GM18907 (cell line): ENCODE results near the gene LHX2.
"Not testable (repeated sequence)": the region's sequence is repeated elsewhere in the genome, so short reads cannot be mapped to it uniquely, and the experiment has no call there.

Experiments
- ATAC-seq: cut with Tn5 transposase; IDR thresholded peaks from one replicate; pipeline ENCODE4 v1.9.1; 2021; ENCODE audit warnings: mild to moderate bottlenecking, moderate library complexity; ENCODE audit not compliant: unreplicated experiment

The LHX2 gene

GRCh38 chr9:124011460-124012301, at the start of gene LHX2:
LHX2 (plus strand) TSS chr9:124011768; CDS start chr9:124012349, 581 bp downstream.
- ATAC-seq: no peak

- no peak for ATAC-seq
These were observed 46.8 kb upstream of the LHX2 start for GRCh38 chr9:123964761-123965160.

DNA sequence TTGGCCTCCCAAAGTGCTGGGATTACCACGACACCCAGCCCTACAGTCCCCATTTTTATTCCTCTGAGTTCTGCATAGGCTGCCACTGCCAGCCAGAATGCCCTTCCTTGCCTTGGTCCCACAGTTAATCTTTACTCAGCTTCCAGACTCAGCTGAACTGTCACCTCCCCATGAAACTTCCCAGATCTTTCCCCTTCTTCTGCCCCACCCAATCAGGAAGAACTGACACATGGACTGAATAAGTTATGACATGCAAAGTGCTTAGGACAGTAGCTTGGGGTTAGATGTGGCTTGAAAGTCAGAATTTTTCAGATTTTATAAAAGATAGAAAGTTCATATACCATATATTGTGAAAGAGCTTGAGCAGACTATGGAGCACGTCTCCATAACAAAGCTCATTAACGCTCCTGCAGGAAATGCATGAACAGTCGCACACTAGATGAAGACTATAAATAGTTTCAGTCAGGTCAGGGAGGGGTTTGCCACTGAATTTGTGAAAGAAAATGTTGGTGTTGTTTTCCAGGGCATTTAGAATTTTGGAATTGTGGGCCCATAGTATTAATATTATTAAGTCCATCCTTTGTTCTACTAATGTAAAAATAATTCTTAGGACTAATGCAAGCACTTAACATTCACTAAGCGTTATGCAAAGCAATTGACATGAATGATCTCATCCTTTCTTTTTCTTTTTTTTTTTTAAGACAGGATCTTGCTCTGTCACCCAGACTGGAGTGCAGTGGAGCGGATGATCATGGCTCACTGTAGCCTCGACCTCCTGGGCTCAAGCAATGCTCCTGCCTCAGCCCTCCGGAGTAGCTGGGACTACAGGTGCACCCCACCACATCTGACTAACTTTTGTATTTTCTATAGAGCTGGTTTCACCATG, 45.5 kb upstream of the LHX2 start:
- ATAC-seq: no peak

GRCh38 chr9:123967323-123967722, 44.2 kb upstream of the LHX2 start:
- ATAC-seq: no peak

DNA sequence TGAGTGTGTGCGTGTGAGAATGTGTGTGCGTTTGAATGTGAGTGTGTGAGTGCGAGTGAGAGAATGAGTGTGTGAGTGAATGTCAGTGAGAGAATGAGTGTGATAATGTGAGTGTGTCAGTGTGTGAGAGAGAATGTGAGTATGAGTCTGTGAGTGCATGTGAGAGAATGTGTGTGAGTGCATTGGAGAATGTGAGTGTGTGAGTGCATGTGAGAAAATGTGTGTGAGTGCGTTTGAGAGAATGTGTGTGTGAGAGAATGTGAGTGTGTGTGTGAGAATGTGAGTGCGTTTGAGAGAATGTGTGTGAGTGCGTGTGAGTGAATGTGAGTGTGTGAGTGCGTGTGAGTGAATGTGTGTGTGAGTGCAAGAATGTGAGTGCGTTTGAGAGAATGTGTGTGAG, 39.0 kb upstream of the LHX2 start:
- no peak for ATAC-seq

DNA sequence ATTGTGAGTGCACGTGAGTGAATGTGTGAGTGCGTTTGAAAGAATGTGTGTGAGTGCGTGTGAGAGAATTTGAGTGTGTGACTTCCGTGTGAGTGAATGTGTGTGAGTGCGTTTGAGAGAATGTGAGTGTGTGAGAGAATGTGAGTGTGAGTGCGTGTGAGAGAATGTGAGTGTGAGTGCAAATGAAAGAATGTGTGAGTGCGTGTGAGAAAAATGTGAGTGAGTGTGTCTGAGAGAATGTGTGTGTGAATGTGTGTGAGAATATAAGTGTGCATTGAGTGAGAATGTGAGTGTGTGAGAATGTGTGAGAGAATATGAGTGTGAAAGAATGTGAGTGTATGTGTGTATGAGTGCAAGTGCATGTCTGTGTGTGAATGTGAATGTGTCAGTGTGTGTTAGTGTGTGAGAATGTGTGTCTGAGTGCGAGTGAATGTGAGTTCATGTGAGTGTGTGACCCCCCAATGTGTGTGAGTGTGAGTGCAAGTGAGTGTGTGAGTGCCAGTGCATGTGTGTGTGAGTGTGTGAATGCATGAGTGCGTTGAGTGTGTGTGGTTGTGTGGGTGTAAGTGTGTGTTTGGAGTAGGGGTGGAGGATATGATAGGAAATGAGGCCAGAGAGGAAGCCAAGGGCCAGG, 37.9 kb upstream of the LHX2 start:
- no peak for ATAC-seq

DNA sequence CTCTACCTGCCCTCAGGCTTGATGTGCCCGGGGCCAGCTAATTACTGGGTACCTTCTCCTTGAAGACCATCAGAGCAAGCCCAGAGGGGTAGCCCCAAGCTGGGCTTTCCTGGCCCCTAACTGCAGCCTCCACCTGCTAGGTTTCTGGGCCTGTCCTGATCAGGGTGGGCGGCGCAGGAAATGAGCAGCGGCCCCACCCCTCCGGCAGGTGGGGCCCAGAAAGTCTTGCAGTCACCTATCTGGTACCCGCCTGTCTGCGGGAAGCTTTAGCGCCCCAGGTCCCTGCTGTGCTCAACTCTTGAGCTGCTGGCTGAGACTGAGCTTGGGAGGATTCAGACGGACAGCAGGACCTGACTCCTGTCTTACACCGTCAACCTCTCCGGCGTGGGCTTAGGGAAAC, 37.1 kb upstream of the LHX2 start:
- ATAC-seq: no peak

DNA sequence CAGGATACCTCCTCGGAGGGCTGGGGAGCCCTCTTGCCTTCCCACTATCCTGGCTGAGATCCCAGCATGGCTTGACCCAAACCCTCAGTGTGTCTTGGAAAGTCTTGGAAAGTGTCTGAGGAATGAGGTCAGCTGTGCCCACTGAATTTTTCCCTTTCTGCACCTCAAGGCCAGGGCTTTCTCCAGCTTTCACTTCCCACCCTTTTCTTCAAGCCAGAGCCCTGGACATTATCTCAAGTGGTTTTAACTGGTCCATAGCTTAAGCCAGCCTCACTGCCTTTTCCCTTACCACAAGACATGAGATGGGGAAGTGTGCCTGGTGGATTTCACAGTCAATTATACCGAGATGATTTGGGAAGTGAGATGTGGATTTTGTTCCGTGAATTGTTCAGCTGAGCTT, 35.7 kb upstream of the LHX2 start:
- ATAC-seq: no peak

DNA sequence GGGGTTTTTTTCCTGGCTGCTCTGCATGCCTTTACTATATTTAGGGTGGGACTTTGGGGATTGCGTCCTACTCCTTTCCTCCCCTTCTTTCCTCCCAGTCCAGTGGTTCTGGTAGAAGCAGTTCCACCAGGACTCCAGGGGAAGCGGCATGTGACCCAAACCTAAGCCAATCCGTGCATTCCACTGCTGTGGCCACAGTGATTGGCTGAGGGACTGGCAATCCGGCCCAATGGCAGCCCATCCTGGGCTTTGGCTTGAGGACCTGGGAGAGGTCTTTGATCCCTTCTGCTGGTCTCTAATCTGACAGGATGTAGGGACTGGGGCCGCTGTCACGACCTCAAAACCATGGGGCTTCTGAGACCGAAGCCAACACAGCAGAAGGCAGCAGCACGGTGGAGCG, 35.0 kb upstream of the LHX2 start:
- not testable (repeated sequence) for ATAC-seq

- no peak for ATAC-seq
These were observed 32.6 kb upstream of the LHX2 start for GRCh38 chr9:123978981-123979380.

DNA sequence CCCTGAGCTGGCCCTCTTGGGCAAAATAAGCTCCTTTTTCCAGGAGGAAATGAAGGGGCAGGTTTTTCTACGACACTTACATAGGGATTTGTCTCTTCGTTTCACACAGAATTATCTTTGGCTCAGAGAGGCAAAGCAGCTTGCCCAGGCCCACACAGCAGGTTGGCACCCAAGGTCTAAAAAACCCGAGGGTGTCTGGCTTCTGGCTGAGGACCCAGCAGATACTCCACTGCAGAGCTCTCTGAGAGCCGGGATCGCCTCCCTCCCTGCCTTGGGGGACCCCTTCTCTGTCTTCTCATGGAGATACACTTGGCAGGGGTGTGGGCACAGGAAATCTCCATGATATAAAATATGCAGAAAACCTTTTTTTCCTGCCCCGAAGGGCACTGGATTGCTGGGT, 29.0 kb upstream of the LHX2 start:
- no peak for ATAC-seq

- no peak for ATAC-seq
These were observed 28.5 kb upstream of the LHX2 start for GRCh38 chr9:123983047-123983446.

- ATAC-seq: no peak
These were observed 26.8 kb upstream of the LHX2 start for GRCh38 chr9:123984802-123985201.

GRCh38 chr9:123985869-123986268, 25.7 kb upstream of the LHX2 start:
- ATAC-seq: no peak

DNA sequence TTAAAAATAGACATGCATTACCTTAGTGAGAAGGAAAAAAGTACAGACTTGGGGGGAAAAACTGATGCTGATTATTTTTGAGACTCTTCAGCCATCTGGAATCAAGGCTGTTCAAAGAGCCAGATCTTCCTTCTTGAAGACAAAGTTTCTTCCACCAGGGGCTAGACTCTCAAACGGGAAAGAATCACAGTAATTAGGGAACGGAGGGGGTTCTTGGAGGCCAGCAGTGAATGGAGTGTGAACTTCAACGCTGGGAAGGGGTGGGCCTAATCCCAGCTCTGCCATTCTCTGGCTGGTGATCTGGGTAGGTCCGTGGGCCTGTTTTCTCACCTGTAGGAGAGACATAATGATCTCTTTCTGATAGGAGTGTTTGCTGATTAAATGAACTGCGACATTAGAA, 21.1 kb upstream of the LHX2 start:
- ATAC-seq: no peak

DNA sequence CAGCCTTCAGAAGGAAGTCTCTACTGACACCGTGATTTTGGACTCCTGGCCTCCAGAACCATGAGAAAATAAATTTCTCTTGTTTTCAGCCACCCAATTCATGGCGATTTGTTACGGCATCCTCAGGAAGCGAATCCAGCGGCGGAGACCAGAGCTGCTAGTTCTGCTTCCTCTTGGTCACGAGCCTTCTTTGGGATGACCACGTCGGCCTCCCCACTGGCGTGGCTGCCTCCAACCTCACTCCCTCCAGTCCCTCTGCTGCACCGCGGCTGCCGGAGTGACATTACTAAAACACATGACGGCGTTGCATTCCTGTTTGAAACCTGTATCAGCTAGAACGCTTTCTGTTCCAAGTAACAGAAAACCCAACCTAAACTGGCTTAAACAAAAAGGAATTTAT, 18.9 kb upstream of the LHX2 start:
- ATAC-seq: not testable (repeated sequence)

DNA sequence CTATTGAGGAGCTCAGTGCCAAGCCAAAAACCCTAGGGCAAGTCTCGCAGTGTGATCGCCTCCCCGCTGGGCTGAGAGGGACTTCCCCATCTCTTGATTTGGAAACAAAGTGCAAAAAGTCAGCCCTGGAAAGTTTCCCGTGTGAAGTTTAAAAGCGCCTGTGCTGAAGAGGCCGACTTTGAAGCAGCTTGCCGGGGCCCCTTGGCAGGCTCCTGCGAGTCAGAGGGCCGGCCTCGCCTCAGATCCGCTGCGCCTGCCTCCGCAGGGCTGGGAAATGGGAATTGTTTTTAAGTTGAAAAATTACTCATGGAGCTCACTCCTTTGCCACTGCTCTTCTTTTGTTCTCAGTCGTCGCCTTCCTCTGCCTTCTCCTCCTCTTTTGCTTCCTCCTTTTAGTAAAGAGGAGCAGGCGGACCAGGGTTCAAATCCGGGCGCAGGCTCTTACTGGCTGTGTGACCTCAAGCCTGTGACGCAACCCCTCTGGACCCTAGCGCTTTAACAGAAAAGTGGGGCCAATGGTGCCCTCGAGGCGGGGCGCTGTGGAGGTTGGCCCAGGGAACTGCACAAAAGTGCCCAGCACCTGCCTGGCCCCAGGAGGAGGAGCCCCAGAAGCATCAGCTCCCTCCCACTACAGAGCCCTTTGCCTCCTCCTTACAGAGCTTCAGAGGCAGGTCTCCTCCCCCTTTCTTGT, 14.7 kb upstream of the LHX2 start:
- ATAC-seq: peak; percentile 47

DNA sequence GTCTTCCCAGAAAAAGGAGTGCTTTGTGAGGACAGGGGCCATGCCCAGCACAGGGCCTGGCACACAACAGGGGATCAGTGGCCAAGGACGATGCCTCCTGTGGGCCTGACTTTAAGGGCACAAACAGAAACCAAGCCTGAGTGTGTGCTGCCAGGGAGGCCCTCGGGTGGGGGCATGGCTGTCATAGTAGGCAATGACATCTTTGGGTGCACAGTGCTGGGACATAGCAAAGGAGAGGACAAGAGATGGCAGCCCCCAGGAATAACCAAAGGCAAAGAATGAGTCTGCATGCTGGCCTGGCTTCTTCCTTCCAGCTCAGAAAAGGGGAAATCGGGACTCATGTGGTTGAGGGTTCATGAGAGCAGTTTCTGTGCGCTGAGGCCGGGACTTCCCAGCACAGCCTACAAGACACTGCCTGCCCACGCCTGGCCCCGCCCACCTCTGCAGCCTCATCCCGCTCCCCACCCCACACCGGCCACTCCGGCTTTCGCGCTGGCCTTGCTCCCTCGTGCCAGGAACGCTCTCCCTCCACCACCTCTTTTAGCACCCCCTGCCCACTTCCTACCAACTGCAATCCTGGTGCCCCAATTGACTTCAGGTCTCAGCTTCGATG, 13.8 kb upstream of the LHX2 start:
- ATAC-seq: peak; percentile 62

GRCh38 chr9:123998278-123998925, 13.2 kb upstream of the LHX2 start:
- ATAC-seq: no peak
